GM18951 (cell line): ENCODE results near the gene SETBP1.

ENCODE experiments used
- POLR2A ChIP-seq: IDR thresholded peaks from 4 replicates; pipeline ENCODE4 v1.6.1; 2011; ENCODE audit warnings: mild to moderate bottlenecking; ENCODE audit not compliant: insufficient read length, insufficient read depth; ENCODE audit errors: extremely low read depth
- in situ Hi-C: fragments of 300-500 bp; cut with MboI; formaldehyde crosslinking; loops from one replicate; pipeline ENCODE4 v1.12.0; 2022; ENCODE audit warnings: low sequenced_read_pairs, mixed read lengths, inconsistent platforms; ENCODE audit not compliant: unreplicated experiment

The SETBP1 gene

DNA sequence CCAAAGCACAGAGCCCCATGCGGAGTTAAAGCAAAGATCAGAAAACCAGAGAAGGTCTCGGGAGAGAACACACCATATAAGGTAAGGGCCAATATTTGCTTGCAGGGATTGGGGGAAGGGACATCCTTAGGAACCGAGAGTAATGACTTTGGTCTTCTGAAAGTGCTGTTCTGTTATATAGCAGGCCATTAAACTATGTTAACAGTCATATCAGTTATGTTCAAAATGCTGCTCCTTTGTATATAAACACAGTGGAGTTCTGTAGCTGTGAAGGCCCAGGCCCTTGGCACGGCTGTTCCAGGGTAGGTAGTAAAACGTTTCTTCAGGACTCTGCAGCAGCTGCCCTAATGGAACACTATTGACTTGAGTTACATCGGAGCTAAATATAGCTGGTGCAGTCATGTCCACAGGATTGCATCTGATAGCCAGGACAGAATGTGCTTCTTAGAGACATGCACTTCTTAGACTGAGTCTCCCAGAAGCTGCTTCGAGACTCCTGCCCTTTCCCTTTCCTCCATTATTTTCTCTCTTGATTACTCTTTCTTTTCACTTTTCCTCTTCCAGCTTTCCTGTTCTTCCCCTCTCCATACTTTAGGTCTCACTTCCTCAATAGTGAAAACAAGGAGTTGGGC, 122.4 kb downstream of the SETBP1 start:
- no peak for TF ChIP-seq POLR2A
- in situ Hi-C loops, result no loop called here

DNA sequence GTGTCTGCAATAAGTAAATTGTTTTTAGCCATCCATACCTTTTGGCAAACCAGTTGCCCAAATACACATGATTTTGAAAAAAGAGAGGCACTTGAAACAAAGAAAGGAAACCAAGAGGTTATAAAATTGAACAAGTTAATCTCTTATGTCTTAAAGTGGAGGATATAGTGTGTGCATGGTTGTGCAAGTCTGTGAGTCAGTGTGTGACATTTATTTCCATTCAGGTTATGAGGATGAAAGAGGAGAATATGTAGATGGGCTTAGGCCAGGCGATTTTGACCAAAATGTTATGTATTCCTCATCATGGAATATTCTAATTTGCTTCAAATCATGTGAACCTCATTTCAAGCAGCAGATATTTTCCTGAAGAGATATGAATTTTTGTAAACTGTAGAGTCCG, 123.3 kb downstream of the SETBP1 start:
- in situ Hi-C loops, result no loop called here
- TF ChIP-seq POLR2A, result no peak

DNA sequence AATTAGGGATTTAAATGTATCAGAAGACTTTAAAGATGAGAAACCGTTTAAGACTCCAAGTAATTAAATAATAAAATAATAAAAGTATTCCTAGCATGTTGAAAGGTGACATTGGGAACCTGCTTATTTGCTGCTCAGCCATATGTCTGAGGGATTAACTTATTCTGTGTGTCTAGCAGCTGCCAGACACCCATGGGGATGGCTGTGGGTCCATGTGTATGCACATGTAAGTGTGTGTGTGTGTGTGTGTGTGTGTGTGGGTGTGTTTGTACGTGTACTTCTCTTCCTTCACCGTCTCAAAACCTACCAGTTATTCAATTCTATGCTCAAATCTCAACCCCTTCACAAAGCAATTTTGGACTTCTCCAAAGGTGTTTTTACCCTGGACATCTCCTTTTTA, 124.5 kb downstream of the SETBP1 start:
- TF ChIP-seq POLR2A, result no peak
- in situ Hi-C loops, result no loop called here

DNA sequence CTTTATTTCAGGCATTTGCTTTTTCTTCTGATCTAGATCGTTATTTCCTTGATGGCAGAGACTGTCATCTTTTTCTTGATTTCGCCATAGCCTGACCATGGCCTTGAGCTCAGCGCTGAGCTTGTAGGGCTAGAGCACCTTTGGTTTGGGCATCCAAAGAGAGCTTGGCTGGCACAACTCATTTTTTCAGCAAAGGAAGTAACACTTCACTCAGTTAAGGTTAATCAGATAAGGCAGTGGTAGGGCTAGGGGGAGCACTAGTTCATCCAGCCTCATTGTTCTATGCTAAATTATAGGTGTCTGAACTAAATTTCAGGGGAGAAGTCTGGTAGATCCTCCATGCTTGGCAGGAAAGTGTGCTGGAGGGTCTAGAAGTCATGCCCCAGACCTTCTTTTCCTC, 125.0 kb downstream of the SETBP1 start:
- no peak for TF ChIP-seq POLR2A

DNA sequence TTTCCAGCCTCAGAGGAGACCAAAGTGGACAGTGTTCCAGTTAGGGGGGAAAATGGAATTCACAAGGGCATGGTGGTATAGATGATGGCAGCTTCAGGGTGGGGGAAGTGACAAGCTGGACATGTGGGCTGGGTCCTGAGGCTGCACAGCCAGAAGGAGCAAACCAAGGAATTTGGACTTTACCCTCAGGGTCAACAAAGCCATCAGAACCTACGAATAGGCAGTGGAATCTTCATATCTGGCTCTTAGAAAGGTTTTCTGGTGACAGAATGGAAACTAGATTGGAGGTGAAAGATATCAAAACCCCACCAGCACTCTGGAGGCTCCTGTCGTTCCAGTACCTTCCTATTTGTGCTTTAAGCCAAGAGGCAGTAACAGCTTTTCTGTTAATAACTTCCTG, 127.1 kb downstream of the SETBP1 start:
- TF ChIP-seq POLR2A, result no peak
- in situ Hi-C loops, result no loop called here

More for the DNA sequence above, 125.0 kb downstream of the SETBP1 start:
- in situ Hi-C loops, result no loop called here

GRCh38 chr18:44811572-44812125, 131.0 kb downstream of the SETBP1 start:
- TF ChIP-seq POLR2A, result no peak
- in situ Hi-C loops, result no loop called here

GRCh38 chr18:44812426-44812825, 131.7 kb downstream of the SETBP1 start:
- no peak for TF ChIP-seq POLR2A

GRCh38 chr18:44813586-44813985, 132.9 kb downstream of the SETBP1 start:
- no peak for TF ChIP-seq POLR2A
- in situ Hi-C loops, result no loop called here

More at GRCh38 chr18:44812426-44812825, 131.7 kb downstream of the SETBP1 start:
- in situ Hi-C loops, result no loop called here

DNA sequence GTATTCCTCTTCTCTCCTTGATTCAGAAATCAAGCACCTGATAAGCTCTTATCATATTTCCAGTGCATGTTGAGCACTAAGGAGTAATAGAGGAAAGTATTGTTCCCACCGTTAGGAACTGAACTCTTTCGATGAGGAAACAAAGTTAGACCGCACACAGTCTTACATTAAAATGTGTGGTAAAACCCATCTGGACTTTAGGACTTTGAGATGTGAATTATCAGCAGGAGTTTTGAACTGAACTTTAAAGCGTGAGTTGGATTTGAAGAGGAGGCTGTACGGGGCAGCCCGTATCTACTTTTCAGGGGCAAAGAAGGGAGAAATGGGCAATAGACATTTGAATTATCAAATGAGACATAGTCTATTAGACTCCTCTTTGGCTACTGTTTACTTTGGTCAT, 134.4 kb downstream of the SETBP1 start:
- in situ Hi-C loops, result no loop called here
- no peak for TF ChIP-seq POLR2A

DNA sequence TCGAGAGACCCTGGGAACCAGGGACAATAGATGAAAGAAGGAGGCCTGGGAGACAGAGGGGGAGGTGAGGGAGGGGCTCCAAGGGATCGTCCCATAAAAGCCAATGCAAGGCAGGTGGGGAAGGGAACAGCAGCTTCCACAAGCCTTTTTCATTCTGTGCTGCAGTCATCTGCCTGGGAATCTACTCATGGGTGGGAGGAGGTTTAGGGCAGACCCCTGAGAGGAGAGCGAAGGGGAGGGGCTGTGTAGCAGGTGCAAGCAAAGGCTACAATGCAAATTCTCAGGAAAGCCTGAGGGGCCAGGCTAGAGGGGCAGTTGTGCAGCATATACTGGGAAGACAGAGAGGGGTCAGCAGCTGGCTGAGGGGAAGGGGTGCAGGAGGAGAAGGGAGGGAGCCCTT, 135.4 kb downstream of the SETBP1 start:
- TF ChIP-seq POLR2A, result no peak
- in situ Hi-C loops, result no loop called here

DNA sequence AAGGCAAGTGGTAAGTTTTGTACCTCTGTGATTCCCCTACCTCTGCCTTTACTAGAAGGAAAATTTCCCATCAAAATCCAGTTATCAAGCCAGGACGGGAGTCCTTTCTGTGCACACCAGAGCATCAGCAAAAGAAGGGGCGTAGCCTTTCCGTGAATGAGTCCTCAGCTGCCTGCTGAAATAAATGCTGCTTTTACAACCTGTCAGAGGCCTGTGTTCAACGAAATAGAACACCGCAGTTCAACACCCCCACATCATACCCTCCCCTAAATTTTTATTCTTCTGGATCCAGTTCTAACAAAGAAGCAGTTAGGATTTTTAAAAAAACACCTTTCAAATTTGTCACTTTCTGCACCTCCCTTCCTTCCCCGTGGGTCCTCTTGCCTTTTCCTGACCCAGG, 135.8 kb downstream of the SETBP1 start:
- TF ChIP-seq POLR2A, result no peak
- in situ Hi-C loops, result no loop called here

- no peak for TF ChIP-seq POLR2A
- in situ Hi-C loops, result no loop called here
Measured at GRCh38 chr18:44817831-44818473, 137.3 kb downstream of the SETBP1 start.

GRCh38 chr18:44818668-44819403, 138.1 kb downstream of the SETBP1 start:
- no peak for TF ChIP-seq POLR2A
- in situ Hi-C loops, result no loop called here
